Measurements from ENCODE around the gene C4BPB.

GRCh38 chr1:207059881-207060280 lies 28.8 kb upstream of the C4BPB start:
- TF ChIP-seq CTCF (IDR thresholded peaks at IDR 0.05) (no peak), POLR2A (IDR thresholded peaks at IDR 0.05) (no peak)

Measured in tibial nerve (tissue), 3 donors.